Right renal cortex interstitium (tissue), 3 donors: ENCODE data around the gene DENND5A. TPM values are rescaled to one million over a fixed set of nuclear protein-coding genes. Genes with fewer than 3 reads are reported as not detected.
"Not testable (repeated sequence)": the region's sequence is repeated elsewhere in the genome, so short reads cannot be mapped to it uniquely, and the experiment has no call there.

ENCODE experiments used
- DNase-seq, 3 donors: peaks; one replicate each; pipeline ENCODE4 v3.0.0-alpha.2; 2013; ENCODE audit warnings: low read depth in 3 of 3, low spot score in 2 of 3
- polyA plus RNA-seq, 3 donors: library from polyadenylated mRNA; unstranded; fragments of 120-200 nt; gene quantifications; one replicate each; pipeline ENCODE4 v1.2.1, GENCODE V29; 2013; ENCODE audit not compliant: insufficient read length in 3 of 3

Gene DENND5A
- polyA plus RNA-seq, 3 donors: 94.4 to 106 (median 97.8) TPM

DNA sequence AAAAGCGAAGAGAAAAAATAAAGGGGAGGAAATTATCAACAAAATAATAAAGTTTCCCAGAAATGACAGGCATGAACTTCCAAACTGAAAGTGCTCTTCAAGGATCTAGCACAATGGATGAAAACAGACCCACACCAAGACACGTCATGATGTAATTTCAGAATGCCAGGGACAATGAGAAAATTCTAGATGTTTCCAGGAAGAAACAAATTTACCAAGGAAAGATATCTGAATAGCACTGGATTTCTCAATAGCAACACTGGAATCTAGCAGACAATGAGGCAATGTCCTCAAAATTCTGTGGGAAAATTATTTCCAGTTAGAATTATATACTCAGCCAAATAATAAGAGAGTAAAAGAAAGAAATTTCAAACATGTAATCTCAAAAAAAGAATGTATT, 46.0 kb downstream of the DENND5A start:
- no peak for DNase-seq

DNA sequence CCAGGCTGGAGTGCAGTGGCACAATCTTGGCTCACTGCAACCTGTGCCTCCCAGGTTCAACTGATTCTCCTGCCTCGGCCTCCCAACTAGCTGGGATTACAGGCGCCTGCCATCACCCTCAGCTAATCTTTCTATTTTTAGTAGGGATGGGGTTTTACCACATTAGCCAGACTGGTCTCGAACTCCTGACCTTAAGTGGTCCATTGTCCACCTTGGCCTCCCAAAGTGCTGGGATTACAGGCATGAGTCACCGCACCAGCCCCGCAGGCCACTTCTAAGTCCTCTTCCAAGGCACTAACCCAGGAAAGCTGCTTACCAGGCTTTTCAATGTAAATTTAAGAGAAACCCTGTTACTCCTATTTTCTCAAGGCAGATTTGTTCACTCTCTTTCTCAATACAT, 50.4 kb downstream of the DENND5A start:
- DNase-seq: no peak

DNA sequence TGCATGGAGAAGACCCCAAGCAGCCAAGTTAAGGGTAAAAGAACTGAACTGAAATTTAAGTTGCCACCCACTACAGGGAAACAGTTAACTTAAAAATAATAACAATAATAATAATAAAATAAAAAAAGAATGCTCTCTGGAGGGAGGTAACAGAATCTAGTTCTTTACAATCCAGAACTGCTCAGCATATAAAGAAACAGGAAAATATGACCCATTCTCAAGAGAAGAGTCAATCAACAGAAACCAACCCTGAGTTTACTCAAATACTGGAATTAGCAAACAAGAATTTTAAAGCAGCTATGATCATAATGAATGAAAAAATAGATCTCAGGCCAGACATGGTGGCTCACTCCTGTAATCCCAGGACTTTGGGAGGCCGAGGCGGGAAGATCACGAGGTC, 53.8 kb downstream of the DENND5A start:
- no peak for DNase-seq

DNA sequence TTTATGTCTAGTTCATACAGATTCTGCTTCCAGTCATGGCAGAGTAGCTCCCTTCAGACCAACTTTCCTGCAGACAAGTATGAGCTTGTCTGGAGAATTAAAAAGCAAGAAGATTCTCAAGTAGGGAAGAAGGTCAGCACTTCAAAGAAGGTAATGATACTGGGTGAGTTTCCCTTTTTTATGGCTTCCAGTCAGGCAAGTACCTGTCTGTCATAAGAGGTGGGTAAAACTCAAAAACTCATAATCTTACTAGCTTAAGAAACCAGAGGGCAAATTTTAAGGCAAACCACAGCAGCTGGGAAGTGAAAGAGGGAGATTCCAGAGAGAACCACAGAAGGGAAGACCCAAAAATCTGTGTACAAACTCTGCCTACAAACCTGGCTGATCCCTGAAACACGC, 54.2 kb downstream of the DENND5A start:
- no peak for DNase-seq

DNA sequence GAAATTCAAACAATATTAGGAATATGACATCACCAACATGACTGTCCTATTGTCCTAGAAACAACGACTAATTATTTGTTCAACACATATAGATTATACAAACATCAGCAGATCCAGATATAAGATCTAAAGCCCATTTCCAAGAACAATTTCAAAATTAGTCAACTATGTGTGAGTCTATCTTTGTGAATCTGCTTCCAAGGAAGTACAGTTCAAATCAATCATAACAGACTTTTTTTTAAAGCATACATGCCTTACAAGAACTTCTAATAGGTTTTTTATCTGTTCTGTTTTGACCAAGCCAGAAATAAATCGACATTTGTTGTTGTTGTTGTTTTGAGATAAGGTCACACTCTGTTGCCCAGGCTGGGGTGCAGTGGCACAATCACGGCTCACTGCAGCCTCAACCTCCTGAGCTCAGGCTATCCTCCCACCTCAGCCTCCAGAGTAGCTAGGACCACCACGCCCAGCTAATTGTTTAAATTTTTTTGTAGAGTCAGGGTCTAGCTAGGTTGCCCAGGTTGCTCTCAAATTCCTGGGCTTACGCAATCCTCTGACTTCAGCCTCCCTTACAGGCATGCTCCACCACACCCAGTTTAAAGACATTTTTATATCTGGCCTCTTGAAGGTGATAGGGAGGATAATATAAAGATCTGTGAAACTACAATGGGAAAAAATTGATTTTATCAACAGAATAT, 54.8 kb downstream of the DENND5A start:
- DNase-seq: no peak

DNA sequence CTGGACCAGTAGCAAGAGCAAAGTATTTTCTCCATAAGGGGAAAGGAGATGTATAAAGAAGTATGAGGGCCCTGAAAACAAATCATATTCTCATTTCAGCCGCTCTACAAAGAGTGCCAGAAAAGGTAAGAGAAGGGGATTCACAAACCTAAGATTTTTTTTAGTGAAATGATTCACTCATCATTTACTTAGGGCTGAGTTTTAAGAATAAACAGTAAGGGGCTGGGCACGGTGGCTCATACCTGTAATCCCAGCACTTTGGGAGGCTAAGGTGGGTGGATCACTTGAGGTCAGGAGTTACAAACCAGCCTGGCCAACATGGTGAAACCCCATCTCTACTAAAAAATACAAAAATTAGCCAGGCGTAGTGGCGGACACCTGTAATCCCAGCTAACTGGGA, 55.5 kb downstream of the DENND5A start:
- not testable (repeated sequence) for DNase-seq

DNA sequence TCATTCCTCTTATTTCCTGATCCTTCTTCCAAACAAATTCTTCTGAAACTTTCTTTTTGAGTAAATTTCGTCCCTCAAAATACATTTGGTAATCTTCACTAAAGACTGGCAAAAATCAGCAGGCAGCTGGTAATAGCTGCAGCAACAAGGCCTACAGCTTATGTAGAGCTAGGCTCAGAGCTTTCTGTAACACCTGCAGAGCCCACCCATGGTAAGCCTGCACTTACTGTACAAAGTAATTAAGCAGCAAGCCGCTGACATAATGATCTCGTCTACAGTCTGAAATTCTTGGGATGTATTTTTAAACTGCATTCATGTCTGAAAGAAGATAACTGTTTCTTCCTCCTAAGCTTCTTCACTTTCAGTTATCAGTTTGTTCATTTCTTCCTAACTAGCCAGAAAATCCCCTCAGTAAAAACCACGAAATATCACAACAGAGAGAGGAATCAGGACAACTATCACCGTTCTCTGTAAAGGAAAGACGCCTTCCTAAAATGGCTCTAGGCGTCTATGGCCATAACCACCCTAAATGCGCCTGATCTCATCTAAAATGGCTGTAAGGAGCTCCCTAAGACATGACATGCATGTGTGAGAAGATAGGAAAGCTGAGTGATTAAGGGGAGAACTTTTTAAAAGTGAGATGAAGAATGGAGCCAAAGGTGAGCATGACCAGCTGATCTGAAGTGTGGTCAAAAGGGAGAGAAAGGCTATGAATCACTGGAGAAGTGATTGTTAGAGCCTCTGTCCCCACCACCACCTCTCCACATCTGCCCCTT, 56.2 kb downstream of the DENND5A start:
- no peak for DNase-seq

DNA sequence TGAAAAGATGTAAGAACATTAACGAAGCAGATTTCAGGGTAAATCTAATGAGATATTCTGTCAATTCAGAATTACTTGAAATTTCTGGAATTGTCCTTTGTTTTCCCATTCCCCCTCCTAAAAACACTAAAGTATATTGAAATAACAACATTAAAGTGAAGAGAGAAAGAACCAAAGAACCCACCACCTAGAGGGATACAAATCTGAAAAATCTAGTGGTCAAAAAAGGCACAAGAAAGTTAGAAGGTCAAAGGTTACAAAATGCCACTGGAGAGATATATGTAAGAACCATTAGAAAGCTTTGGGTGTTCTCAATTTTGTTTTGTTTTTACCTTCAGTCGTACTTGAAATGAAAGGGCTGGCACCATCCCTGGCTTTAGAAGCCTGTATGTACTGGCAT, 57.9 kb downstream of the DENND5A start:
- DNase-seq: no peak

DNA sequence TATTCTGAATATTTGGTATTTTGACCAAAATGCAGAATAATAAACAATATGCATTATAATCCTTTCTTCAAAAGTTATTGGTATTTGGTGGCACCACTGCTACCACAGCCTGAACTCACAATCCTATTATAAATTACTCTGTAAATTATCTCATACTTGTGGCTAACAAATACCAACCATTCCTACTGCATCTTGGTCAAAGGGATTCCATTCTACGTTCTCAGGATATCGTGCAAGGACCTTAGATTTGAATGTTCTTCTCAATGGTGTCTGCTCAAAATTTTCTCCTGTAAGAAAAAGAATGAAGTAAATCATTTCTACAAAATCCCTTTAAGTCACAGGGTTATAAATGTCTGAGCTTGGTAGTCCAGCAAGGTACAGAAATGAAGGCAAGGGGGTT, 58.7 kb downstream of the DENND5A start:
- no peak for DNase-seq

DNA sequence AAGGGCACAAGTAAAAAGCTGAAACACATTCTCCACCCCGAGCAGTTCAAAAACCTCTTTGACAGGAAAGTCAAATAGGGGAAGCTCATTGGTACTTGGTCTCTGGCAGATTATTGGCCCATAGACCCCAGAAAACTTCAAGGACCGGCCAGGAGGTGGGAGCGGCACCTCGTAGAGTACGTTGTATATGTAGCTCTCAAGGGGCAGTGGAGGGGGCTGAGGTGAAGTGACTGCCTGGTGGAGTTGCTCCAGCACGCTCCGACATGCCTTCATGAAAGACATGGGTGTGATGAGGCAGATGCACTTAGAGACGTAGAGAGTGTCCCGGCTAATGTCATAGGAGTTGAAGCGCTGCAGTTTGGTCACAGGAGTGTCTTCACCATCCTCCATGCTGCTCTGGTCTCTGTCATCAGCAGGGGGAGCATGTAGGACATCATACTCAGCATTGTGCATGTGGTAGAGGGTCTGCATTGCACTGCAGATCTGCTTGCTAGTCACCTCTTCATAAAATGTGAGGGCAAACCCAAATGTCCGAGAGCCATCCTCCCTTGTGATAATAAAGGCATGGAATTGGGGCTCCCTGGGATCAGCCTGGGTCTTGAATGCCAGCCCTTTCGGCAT, 61.3 kb downstream of the DENND5A start:
- no peak for DNase-seq

DNA sequence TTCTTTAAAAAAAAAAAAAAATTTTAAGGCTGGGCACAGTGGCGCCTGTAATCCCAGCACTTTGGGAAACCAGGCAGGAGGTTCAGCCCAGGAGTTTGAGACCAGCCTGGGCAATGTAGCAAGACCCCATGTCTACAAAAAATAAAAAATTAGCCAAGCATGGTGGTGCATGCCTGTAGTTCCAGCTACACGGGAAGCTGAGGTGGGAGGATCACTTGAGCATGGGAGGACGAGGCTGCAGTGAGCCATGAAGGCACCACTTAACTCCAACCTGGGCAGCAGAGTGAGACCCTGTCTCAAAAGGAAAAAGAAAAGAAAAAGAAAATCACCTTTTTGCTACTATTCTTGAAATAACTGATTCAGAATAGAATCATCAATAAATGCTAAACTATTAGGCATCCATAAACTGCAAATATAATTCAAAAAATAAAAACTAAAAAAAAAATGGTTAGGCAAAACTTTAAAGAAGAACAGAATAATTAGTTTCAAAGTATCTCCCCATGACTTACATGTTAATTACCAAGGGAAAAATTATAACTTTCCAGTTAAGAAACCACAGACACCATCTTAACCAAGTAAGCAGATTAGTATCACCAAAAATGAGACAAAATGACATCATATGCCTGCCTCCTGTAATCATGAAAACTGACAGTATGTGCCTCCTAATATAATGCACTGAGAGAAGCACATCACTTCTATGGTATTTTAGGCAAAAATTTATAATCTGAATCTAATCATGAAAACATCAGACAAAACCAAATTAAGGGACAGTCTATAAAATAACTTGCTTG, 63.6 kb downstream of the DENND5A start:
- no peak for DNase-seq

DNA sequence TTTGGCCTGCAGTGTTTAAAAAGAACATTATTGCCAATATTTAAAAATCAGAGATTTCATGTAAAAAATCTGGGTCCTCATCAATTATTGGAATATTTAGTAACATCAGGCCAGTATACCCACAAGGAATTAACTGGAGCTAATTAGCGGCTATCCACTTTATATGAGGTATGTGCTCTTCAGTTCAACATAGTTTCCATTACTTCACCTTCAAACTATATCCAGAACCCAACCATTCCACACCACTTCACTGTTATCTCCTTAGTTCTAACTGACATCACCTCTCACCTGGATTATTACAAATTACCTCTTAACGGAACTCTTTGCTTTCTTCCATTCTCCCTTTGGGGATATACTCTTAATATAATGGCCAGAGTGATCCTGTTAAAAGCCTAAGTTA, 64.7 kb downstream of the DENND5A start:
- DNase-seq: no peak

DNA sequence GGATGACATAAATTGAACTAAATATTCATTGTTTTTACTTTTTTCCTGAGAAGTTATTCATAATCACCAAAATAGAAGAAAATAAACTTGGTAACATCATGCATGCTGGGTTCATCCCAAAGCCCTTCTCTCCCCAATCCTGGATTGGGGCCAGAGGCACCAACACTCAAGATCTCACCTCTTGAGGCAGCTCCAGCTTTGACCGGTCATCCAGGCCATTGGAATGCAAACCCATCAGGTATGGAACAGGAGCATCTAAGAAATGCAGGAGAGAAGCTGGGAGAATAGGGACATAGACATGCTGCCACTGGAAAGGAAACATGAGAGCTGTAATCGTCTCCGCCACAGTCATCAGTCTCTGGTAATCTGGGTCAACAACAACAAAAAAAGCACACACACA, 71.8 kb downstream of the DENND5A start:
- no peak for DNase-seq

DNA sequence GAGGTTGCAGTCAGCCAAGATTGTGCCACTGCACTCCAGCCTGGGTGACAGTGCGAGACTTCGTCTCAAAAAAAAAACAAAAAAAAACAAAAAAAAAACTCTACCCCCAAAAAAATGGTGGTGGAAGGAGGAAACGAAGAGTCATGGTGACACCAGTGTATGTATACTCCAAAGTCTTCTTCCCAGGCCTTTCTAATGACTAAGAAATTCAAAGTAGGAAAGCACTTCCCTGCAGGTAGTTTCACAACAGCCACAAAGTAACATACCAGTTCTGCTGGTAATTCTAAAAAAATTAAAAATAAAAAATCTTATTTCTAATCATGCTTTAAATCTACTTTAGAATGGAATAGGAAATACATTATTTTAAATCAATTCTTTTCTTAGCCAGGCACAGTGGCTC, 72.6 kb downstream of the DENND5A start:
- DNase-seq: no peak

DNA sequence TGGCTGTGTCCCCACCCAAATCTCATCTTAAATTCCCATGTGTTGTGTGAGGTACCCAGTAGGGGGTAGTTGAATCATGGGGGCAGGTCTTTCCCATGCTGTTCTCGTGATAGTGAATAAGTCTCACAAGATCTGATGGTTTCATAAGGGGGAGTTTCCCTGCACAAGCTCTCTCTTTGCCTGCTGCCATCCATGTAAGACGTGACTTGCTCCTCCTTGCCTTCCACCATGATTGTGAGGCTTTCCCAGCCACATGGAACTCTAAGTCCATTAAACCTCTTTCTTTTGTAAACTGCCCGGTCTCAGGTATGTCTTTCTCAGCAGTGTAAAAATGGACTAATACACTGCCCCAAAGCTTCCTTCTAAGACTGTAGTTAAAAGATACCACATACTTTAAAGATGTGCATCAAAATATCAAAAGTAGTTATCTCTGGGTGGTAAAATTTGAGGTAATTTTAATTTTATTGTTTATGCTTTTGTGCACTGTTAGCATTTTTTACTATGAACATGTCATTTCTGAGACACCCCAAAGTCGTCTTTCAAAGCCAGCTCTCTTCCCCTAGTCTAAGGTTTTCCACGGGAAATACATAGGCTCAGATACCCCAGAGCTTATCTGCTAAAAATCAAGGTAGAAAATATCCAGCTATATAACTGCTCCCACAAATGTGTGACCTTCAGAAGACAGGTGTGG, 74.7 kb downstream of the DENND5A start:
- not testable (repeated sequence) for DNase-seq

DNA sequence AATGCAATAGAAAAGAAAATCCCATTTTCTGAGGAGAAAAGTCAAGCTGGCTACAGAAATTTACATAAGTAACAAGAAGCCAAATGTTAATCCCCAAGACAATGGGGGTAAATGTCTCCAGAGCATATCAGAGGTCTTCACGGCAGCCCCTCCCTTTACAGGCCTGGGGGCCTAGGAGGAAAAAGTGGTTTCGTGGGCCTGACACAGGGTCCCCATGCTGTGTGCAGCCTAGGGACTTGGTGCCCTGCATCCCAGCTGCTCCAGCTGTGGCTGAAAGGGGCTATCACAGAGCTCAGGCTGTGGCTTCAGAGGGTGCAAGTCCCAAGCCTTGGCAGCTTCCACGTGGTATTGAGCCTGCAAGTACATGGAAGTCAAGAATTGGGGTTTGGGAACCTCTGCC, 76.3 kb downstream of the DENND5A start:
- DNase-seq: not testable (repeated sequence)

DNA sequence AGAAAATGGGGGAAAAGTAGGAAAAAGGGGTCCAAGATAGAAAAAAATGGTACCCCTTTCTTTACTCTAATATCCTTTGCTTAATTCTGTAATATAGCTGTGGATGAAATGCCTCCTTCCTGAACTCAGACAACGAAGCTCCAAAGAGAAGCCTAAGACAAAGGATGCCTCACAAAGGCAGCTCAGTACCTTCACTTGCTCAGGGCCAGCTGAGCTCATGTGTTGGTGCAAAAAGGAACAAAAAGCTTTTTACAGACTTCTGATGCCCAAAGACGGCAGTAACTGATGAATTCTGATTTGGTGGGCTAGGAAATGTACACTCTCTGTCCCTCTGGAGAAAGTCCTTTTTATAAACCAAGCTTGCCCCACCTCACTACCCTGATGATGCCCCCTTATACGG, 77.5 kb downstream of the DENND5A start:
- DNase-seq: no peak

DNA sequence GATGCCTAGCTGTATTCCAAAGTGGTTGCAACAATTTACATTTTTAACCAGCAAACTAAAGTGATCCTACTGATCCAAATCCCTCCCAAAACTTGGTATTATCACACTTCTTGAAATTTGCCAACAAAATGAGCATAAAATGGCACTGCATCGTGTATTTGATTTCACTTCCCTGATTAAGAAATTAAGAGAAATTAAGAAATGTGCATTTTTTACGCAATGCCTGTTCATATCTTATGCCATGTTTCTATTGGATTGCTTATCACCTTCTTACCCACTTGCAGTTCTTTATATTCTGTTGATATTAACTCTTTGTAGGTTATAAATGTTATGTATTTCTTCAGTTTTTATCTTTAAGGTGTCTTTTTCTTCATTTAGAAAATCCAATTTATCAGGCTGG, 80.6 kb downstream of the DENND5A start:
- DNase-seq: no peak

DNA sequence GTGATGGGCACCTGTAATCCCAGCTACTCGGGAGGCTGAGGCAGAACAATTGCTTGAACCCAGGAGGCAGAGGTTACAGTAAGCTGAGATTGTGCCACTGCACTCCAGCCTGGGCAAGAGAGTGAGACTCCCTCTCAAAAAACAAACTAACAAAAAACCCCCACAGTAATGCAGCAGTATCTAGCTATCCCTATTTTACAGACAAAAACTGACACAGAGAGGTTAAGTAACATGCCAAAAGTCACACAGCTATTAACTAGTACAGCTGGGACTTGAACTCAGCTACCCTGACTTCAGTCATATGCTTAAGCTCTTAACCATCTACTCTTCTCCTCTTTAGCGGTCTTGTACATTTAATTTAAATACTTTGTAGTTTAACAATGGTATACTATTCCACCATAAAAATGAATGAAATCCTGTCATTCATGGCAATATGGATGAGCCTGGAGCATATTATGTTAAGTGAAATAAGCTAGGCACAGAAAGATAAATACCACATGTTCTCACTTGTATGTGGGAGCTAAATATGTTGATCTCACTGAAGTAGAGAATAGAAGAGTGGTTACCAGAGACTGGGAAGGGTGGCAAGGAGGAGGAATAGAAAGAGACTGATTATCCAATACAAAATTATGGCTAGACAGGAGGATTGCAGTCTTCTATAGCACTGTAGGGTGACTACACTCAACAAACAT, 82.8 kb downstream of the DENND5A start:
- DNase-seq: no peak

DNA sequence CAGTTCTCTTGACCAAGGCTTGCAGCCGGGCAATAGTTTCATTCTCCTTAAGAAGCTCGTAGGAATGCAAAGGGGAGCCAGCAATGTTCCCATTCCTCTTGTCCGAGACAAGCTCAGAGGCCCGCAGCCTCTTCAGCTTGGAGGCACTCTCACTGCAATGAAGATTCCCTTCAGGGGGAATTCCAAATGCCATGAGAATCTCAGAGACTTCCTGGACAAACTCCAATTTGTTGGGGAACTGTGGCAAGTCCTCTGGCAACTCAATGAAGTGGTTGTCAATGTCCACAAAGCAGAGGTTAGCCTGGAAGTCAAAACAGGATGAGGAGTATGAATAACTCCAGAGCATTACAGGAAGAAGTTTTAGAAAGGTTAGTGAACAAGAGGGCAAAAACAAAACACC, 84.4 kb downstream of the DENND5A start:
- DNase-seq: no peak
